A549 (cell line): ENCODE data around the gene FANCC. TPM values are rescaled to one million over a fixed set of nuclear protein-coding genes. Genes with fewer than 3 reads are reported as not detected.

Source experiments
- ATAC-seq, 2 experiments: fragments of 200-7000 bp in 1 of 2; fragments of >200 bp in 1 of 2; cut with Nextera tagmentation in 1 of 2; cut with Tn5 transposase in 1 of 2; 3 replicates each; pipeline versions ENCODE4 v1.8.0 to v1.9.1; 2018 to 2020; ENCODE audit warnings: mild to moderate bottlenecking in 1 of 2, moderate library complexity in 1 of 2
- CTCF ChIA-PET: fragments of 300-600 bp; sonication (Branson Sonifier 250); formaldehyde crosslinking; extraction: SDS; loops from one replicate; lab custom pipeline; 2021; ENCODE audit warnings: antibody characterized with exemption, inconsistent platforms; lab: Yijun Ruan, JAX
- POLR2A ChIA-PET: fragments of 350-600 bp; formaldehyde crosslinking; extraction: SDS; loops from one replicate; lab custom pipeline; 2021; ENCODE audit warnings: antibody characterized with exemption, inconsistent platforms; lab: Yijun Ruan, JAX
- DNase-seq, 2 experiments: peaks; one replicate each; pipeline versions ENCODE4 v3.0.0 to v3.0.0-alpha.2; 2011 to 2016; ENCODE audit warnings: low read depth in 1 of 2, low spot score in 1 of 2
- FAIRE-seq: peaks from 2 replicates; lab custom pipeline; 2011; peaks lifted over from hg19 to GRCh38; lab: Jason Lieb, UNC
- H3K27ac ChIP-seq, 2 experiments: fragments of >200 bp; sonication (Bioruptor Twin); formaldehyde crosslinking; 3 replicates each; pipeline ENCODE4 v1.5.1; 2016 to 2017
- H3K4me1 ChIP-seq: fragments of >200 bp; sonication (Bioruptor Twin); formaldehyde crosslinking; 3 replicates; pipeline ENCODE4 v1.6.1; 2016
- H3K4me2 ChIP-seq: fragments of >200 bp; sonication (Bioruptor Twin); formaldehyde crosslinking; 3 replicates; pipeline ENCODE4 v1.6.1; 2016
- H3K4me3 ChIP-seq: fragments of >200 bp; sonication (Bioruptor Twin); formaldehyde crosslinking; 3 replicates; pipeline ENCODE4 v1.5.1; 2016
- H3K9me3 ChIP-seq: fragments of >200 bp; sonication (Bioruptor Twin); formaldehyde crosslinking; 3 replicates; pipeline ENCODE4 v1.6.1; 2016
- CHD4 ChIP-seq: fragments of 200-600 bp; sonication (generic); IDR thresholded peaks from 2 replicates; pipeline ENCODE4 v1.6.1; 2016; ENCODE audit warnings: antibody characterized with exemption, mild to moderate bottlenecking, borderline replicate concordance
- EHF ChIP-seq: fragments of 250-450 bp; sonication (Bioruptor Pico); IDR thresholded peaks from 2 replicates; pipeline ENCODE4 v1.5.0; 2020; ENCODE audit warnings: mild to moderate bottlenecking
- FOSL2 ChIP-seq, 2 experiments: fragments of 450-650 bp in 1 of 2; fragments of >200 bp in 1 of 2; sonication (Bioruptor Twin) in 1 of 2; formaldehyde crosslinking; IDR thresholded peaks; 2 replicates each; pipeline versions ENCODE4 v1.5.0 to v1.6.1; 2016 to 2020; ENCODE audit warnings: mild to moderate bottlenecking in 1 of 2, moderate library complexity in 1 of 2
- HOXA7 ChIP-seq: fragments of 250-450 bp; sonication (Bioruptor Pico); IDR thresholded peaks from 2 replicates; pipeline ENCODE4 v1.5.0; 2020; ENCODE audit warnings: mild to moderate bottlenecking, moderate library complexity
- HOXB13 ChIP-seq: fragments of 250-450 bp; sonication (Bioruptor Pico); IDR thresholded peaks from 2 replicates; pipeline ENCODE4 v1.5.0; 2020; ENCODE audit warnings: low read depth, mild to moderate bottlenecking, moderate library complexity
- HOXB5 ChIP-seq: fragments of 250-450 bp; sonication (Bioruptor Pico); IDR thresholded peaks from 2 replicates; pipeline ENCODE4 v1.5.0; 2020; ENCODE audit warnings: mild to moderate bottlenecking, moderate library complexity
- JUN ChIP-seq, 2 experiments: fragments of >200 bp; sonication (Bioruptor Twin); formaldehyde crosslinking; IDR thresholded peaks; 2 replicates in 1 of 2; 3 replicates in 1 of 2; pipeline ENCODE4 v1.6.1; 2016 to 2017
- JUNB ChIP-seq: fragments of >200 bp; sonication (Bioruptor Twin); formaldehyde crosslinking; IDR thresholded peaks from 2 replicates; pipeline ENCODE4 v1.6.1; 2016
- KDM1A ChIP-seq: fragments of 200-600 bp; sonication (generic); IDR thresholded peaks from 2 replicates; pipeline ENCODE4 v1.6.1; 2016; ENCODE audit warnings: low read depth, mild to moderate bottlenecking
- MAFK ChIP-seq: fragments of 450-650 bp; IDR thresholded peaks from 2 replicates; pipeline ENCODE4 v1.6.1; 2014; ENCODE audit not compliant: partially characterized antibody
- MYC ChIP-seq: IDR thresholded peaks from 2 replicates; pipeline ENCODE4 v1.6.1; 2012; ENCODE audit warnings: mild to moderate bottlenecking, inconsistent platforms, low read length, improper control_type of control experiment, borderline replicate concordance
- NR3C1 ChIP-seq: fragments of >200 bp; sonication (Bioruptor Twin); formaldehyde crosslinking; IDR thresholded peaks from 3 replicates; pipeline ENCODE4 v1.6.1; 2017
- PHF8 ChIP-seq: fragments of 200-600 bp; sonication (generic); IDR thresholded peaks from 2 replicates; pipeline ENCODE4 v1.6.1; 2016; ENCODE audit warnings: low read depth, mild to moderate bottlenecking, antibody characterized with exemption, moderate library complexity, borderline replicate concordance
- POLR2AphosphoS2 ChIP-seq: conservative IDR thresholded peaks from 2 replicates; pipeline ENCODE4 v1.6.1; 2012; ENCODE audit warnings: low read length, improper control_type of control experiment, inconsistent platforms
- RARB ChIP-seq: fragments of 250-450 bp; sonication (Bioruptor Pico); IDR thresholded peaks from 2 replicates; pipeline ENCODE4 v1.8.0; 2021; ENCODE audit warnings: mild to moderate bottlenecking, moderate library complexity
- RCOR1 ChIP-seq: fragments of 150-350 bp; IDR thresholded peaks from 2 replicates; pipeline ENCODE4 v1.6.1; 2014; ENCODE audit warnings: antibody characterized with exemption, low read length, low read depth
- SMC3 ChIP-seq: fragments of >200 bp; sonication (Bioruptor Twin); formaldehyde crosslinking; IDR thresholded peaks from 3 replicates; pipeline ENCODE4 v1.6.1; 2018; ENCODE audit warnings: inconsistent platforms
- SREBF2 ChIP-seq: fragments of 450-650 bp; IDR thresholded peaks from 2 replicates; pipeline ENCODE4 v1.6.1; 2014; ENCODE audit warnings: mild to moderate bottlenecking, moderate library complexity
- TFCP2L1 ChIP-seq: fragments of 250-450 bp; sonication (Bioruptor Pico); IDR thresholded peaks from 2 replicates; pipeline ENCODE4 v1.5.0; 2021; ENCODE audit warnings: mild to moderate bottlenecking
- TP53 ChIP-seq: fragments of 250-450 bp; sonication (Bioruptor Pico); IDR thresholded peaks from 2 replicates; pipeline ENCODE4 v1.5.0; 2021; ENCODE audit warnings: mild to moderate bottlenecking, moderate library complexity
- ZFP36 ChIP-seq: fragments of 450-650 bp; IDR thresholded peaks from 2 replicates; pipeline ENCODE4 v1.6.1; 2014; ENCODE audit warnings: borderline replicate concordance; ENCODE audit not compliant: partially characterized antibody
- ZNF302 ChIP-seq: fragments of 250-450 bp; sonication (Bioruptor Pico); IDR thresholded peaks from 2 replicates; pipeline ENCODE4 v1.9.0; 2021; ENCODE audit warnings: inconsistent platforms, mild to moderate bottlenecking, moderate library complexity
- WGBS: methylation state at CpG from one replicate; pipeline ENCODE4 v1.1.6; 2017; ENCODE audit errors: missing lambda C conversion rate; 5-methylcytosine and 5-hydroxymethylcytosine counted together
- polyA plus RNA-seq, 4 experiments: library from polyadenylated mRNA; depleted of rRNA in 3 of 4; stranded (reverse); fragments of >200 nt; fragmentation: RNase III in 1 of 4; extraction: RNeasy Plus Mini Kit Qiagen cat#74134 plus additional on column Dnase treatment in 1 of 4; gene quantifications; 2 replicates in 3 of 4; 3 replicates in 1 of 4; pipeline ENCODE4 v1.2.3, GENCODE V29; 2011 to 2017
- TF ChIP-seq, protein P1 (sequence below): IDR thresholded peaks from 2 replicates; pipeline ENCODE4 v1.6.1; 2012; ENCODE audit warnings: low read depth, borderline replicate concordance
- TF ChIP-seq, protein P2 (sequence below): fragments of 250-450 bp; sonication (Bioruptor Pico); IDR thresholded peaks from 2 replicates; pipeline ENCODE4 v1.5.0; 2021; ENCODE audit warnings: mild to moderate bottlenecking, moderate library complexity, borderline replicate concordance
- TF ChIP-seq, protein P3 (sequence below): fragments of 250-450 bp; sonication (Bioruptor Pico); IDR thresholded peaks from 2 replicates; pipeline ENCODE4 v1.5.0; 2020; ENCODE audit warnings: low read depth, mild to moderate bottlenecking, moderate library complexity
- TF ChIP-seq, protein P4 (sequence below): fragments of >200 bp; sonication (Bioruptor Twin); formaldehyde crosslinking; IDR thresholded peaks from 3 replicates; pipeline ENCODE4 v1.6.1; 2016
- TF ChIP-seq, protein P5 (sequence below): fragments of 150-350 bp; IDR thresholded peaks from 2 replicates; pipeline ENCODE4 v1.6.1; 2014; ENCODE audit warnings: low read depth, mild to moderate bottlenecking, low read length

Gene FANCC
- polyA plus RNA-seq, 2 of the 4 experiments (the other 2 are of a cell fraction), result 13.5 to 24.9 TPM

DNA sequence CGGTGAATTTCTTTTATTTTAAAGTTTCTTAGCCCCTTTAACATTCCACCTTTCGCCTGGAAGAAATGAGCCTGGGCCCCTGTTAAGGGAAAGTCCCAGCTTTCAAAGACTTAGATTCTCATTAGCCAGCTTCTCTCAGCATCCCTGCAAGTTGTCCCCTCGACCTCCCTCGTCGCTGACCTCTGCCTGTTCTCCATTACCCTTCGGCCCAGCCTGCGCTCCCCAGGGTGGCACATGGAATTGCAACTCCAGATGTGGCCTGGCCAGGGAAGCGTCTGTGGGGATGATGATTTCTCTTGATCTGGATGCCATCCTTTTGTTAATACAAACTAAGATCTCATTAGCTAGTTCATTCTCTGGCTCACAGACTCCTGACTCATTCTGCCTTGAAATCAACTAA lies 43.4 kb upstream of the FANCC start:
- H3K9me3 ChIP-seq, result no peaks in the 10 kb centered on the region
- no peak overlapping the region for H3K4me2 ChIP-seq
- WGBS, result 86% methylated on average over 8 of the region's 8 CpGs
- no peak for TF ChIP-seq POLR2AphosphoS2
- TF ChIP-seq RARB (CRISPR knock-in tag), result no peak
- no peak for TF ChIP-seq SMC3
- TF ChIP-seq ZNF302 (CRISPR knock-in tag), result no peak
- no peak for TF ChIP-seq TFCP2L1
- no peak for TF ChIP-seq HOXB5
- TF ChIP-seq KDM1A, result no peak
- TF ChIP-seq MAFK, result no peak
- TF ChIP-seq JUNB, result no peak
- TF ChIP-seq TP53, result no peak
- TF ChIP-seq FOSL2 (IDR thresholded peaks at IDR 0.05), result no peak
- no peak for TF ChIP-seq FOSL2 (CRISPR knock-in tag; IDR thresholded peaks at IDR 0.05)
- TF ChIP-seq, protein P1, sequence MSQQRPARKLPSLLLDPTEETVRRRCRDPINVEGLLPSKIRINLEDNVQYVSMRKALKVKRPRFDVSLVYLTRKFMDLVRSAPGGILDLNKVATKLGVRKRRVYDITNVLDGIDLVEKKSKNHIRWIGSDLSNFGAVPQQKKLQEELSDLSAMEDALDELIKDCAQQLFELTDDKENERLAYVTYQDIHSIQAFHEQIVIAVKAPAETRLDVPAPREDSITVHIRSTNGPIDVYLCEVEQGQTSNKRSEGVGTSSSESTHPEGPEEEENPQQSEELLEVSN, result no peak
- no peak for DNase-seq
- no peak for FAIRE-seq
- ATAC-seq, result no peak
- no peaks in the 10 kb centered on the region for H3K4me1 ChIP-seq
- POLR2A ChIA-PET, result no interaction called here
- no peak overlapping the region for H3K27ac ChIP-seq
- H3K4me3 ChIP-seq, result no peak overlapping the region
- CTCF ChIA-PET, result interaction anchor here (0.7 kb wide), 1 partner anchor 96 kb away, joined by 4 read pairs; no protein-coding TSS in a partner anchor

DNA sequence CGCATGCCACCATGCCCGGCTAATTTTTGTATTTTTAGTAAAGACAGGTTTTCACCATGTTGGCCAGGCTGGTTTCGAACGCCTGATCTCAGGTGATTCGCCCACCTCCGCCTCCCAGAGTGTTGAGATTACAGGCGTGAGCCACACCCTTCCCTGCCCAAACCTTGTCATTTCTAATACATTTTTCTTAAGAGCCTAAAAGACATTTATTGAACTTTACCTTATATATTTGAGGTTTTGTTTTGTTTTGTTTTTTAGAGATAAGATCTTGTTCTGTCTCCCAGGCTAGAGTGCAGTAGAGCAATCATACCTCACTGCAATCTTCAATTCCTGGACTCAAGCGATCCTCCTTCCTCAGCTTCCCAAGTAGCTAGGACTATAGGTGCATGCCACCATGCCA lies 39.8 kb upstream of the FANCC start:
- H3K4me1 ChIP-seq, result no peaks in the 10 kb centered on the region
- DNase-seq, result no peak
- no peak overlapping the region for H3K4me3 ChIP-seq
- no peak for FAIRE-seq
- TF ChIP-seq NR3C1 (no peak), ZFP36 (no peak), EHF (no peak), MYC (no peak), JUN (IDR thresholded peaks at IDR 0.05) (no peak), HOXA7 (no peak), SREBF2 (no peak)
- TF ChIP-seq, protein P2, sequence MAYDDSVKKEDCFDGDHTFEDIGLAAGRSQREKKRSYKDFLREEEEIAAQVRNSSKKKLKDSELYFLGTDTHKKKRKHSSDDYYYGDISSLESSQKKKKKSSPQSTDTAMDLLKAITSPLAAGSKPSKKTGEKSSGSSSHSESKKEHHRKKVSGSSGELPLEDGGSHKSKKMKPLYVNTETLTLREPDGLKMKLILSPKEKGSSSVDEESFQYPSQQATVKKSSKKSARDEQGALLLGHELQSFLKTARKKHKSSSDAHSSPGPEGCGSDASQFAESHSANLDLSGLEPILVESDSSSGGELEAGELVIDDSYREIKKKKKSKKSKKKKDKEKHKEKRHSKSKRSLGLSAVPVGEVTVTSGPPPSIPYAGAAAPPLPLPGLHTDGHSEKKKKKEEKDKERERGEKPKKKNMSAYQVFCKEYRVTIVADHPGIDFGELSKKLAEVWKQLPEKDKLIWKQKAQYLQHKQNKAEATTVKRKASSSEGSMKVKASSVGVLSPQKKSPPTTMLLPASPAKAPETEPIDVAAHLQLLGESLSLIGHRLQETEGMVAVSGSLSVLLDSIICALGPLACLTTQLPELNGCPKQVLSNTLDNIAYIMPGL (CRISPR knock-in tag), result no peak
- TF ChIP-seq, protein P3, sequence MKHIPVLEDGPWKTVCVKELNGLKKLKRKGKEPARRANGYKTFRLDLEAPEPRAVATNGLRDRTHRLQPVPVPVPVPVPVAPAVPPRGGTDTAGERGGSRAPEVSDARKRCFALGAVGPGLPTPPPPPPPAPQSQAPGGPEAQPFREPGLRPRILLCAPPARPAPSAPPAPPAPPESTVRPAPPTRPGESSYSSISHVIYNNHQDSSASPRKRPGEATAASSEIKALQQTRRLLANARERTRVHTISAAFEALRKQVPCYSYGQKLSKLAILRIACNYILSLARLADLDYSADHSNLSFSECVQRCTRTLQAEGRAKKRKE, result no peak
- TF ChIP-seq, all 56 proteins: peak for 0
- CTCF ChIA-PET, result interaction anchor here (1.8 kb wide), 1 partner anchor 13 kb away, joined by 3 read pairs; no protein-coding TSS in a partner anchor
- no peaks in the 10 kb centered on the region for H3K9me3 ChIP-seq
- POLR2A ChIA-PET, result no interaction called here
- WGBS, result 89% methylated on average over 8 of the region's 8 CpGs
- ATAC-seq, result no peak
- no peak overlapping the region for H3K27ac ChIP-seq
- H3K4me2 ChIP-seq, result no peak overlapping the region

DNA sequence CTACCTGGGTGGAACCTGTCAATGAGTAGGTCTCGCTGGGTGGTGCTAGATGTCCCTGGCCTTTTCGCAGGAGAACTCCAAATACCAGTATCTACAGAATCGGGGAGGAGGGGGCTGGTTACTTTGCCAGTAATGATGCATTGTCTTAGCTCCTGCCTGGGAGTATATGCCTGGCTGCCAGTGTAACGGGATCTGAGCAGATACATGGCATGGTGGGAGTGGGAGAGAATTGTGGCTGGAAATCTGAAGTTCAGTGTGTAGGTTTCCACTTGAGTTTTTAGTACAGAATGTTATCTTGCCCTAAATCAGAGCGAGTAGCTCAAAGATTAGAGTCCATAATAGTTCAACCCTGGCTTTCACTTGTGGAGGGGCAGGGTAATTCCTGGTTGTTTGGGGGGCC lies 38.0 kb upstream of the FANCC start:
- Histone ChIP-seq H3K4me3 (no peak overlapping the region), H3K9me3 (no peaks in the 10 kb centered on the region), H3K4me2 (no peak overlapping the region), H3K27ac (no peak overlapping the region), H3K4me1 (no peaks in the 10 kb centered on the region)
- DNase-seq, result no peak
- TF ChIP-seq, protein P2 (CRISPR knock-in tag), result no peak
- TF ChIP-seq, protein P4, sequence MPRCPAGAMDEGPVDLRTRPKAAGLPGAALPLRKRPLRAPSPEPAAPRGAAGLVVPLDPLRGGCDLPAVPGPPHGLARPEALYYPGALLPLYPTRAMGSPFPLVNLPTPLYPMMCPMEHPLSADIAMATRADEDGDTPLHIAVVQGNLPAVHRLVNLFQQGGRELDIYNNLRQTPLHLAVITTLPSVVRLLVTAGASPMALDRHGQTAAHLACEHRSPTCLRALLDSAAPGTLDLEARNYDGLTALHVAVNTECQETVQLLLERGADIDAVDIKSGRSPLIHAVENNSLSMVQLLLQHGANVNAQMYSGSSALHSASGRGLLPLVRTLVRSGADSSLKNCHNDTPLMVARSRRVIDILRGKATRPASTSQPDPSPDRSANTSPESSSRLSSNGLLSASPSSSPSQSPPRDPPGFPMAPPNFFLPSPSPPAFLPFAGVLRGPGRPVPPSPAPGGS, result no peak
- TF ChIP-seq, protein P5, sequence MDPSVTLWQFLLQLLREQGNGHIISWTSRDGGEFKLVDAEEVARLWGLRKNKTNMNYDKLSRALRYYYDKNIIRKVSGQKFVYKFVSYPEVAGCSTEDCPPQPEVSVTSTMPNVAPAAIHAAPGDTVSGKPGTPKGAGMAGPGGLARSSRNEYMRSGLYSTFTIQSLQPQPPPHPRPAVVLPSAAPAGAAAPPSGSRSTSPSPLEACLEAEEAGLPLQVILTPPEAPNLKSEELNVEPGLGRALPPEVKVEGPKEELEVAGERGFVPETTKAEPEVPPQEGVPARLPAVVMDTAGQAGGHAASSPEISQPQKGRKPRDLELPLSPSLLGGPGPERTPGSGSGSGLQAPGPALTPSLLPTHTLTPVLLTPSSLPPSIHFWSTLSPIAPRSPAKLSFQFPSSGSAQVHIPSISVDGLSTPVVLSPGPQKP, result no peak
- TF ChIP-seq RCOR1 (no peak), FOSL2 (IDR thresholded peaks at IDR 0.05) (no peak), FOSL2 (CRISPR knock-in tag; IDR thresholded peaks at IDR 0.05) (no peak), EHF (no peak), PHF8 (no peak), CHD4 (no peak), POLR2AphosphoS2 (no peak), SREBF2 (no peak), HOXB13 (CRISPR knock-in tag) (no peak)
- ATAC-seq, result no peak
- WGBS, result 74% methylated on average over 5 of the region's 5 CpGs
- FAIRE-seq, result no peak
- POLR2A ChIA-PET, result no interaction called here
- CTCF ChIA-PET, result interaction anchor here (1.1 to 1.4 kb wide), 2 partner anchors 10 to 14 kb away, joined by 3 to 5 read pairs; no protein-coding TSS in a partner anchor
